Stimulated activated CD4-positive, alpha-beta T cell treated with anti-CD3 and anti-CD28 coated beads, TNF-alpha, amount 100 ng/mL, for 48 hours (primary cell): Measurements from ENCODE around the gene SPACA5.
"Not testable (repeated sequence)": the region's sequence is repeated elsewhere in the genome, so short reads cannot be mapped to it uniquely, and the experiment has no call there.

Experiments
- DNase-seq, 3 donors: peaks; one replicate each; pipeline ENCODE4 v3.0.0-alpha.2; 2020; ENCODE audit warnings: low read depth in 3 of 3

The SPACA5 gene

DNA sequence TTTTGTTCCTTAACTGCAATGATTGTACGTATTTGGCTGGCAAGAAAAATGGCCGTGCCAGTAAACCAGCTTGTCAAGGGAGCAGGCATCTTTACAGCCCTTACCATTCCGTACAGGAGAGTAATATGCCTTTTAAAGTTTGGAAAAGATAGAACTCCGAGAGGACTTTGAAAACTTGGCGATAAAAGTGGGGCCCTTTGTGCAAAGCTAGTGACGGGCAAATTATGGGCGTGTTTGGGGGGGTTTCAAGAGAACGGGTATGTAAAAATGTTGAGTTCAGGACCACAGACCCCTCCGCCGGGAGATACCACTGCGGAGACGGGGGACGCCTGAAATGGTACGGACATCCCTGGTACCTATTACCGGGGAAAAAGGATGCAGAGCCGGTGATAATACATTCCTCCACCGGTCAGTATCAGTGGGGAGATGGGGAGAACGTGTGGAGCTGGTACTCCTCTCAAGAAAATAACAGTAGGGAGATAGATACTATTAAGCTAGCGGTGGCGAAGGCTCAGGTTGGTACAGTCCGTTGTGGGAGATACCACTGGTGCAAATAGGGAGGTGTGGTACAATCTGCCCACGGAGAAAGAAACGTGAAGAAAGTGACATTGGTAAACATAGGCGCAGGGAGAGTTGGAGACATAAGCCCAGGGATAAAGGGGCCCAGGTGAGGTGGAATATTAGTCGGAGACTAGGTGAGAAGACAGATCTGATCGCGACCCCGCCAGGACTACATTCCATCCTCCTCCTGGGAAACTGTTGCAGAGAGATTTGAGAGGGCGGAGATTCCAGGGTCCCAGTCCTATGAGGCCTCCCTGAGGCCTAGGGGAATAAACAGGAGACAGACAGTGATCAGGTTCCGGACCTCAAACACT is 14.5 kb downstream of the SPACA5 start:
- DNase-seq = peak; percentile 50 to 67 (median 52)

DNA sequence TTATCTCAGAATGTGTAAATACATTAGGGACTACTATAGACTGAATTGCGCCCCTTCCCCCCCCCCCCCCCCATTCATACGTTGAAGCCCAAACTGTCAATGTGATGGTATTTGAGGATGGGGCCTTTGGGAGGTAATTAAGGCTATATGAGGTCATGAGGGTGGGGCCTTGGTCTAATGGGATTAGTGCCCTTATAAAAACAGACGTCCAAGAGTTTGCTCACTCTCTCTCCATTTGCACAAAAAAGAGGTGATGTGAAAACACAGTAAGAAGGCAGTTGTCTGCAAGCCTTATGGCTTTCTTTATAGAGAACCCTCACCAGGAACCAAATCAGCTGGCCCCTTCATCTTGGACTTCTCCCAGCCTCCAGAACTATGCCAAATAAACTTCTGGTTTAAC is 15.3 kb downstream of the SPACA5 start:
- no peak for DNase-seq

DNA sequence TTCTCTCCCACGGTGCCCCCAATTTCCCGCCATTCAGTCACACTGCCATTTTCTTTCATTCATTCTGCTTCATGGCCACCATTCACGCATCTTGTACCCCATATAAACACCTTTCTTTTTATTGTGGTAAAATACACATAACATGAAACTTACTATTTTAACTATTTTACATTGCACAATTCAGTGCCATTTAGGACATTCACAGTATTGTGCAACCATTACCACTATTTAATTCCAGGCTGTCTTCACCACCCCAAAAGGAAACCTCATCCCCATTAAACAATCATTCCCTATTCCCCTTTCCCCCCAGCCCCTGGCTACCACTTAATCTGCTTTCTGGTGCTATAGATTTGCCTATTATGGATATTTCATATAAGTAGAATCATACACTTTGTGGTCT is 15.9 kb downstream of the SPACA5 start:
- DNase-seq = no peak

DNA sequence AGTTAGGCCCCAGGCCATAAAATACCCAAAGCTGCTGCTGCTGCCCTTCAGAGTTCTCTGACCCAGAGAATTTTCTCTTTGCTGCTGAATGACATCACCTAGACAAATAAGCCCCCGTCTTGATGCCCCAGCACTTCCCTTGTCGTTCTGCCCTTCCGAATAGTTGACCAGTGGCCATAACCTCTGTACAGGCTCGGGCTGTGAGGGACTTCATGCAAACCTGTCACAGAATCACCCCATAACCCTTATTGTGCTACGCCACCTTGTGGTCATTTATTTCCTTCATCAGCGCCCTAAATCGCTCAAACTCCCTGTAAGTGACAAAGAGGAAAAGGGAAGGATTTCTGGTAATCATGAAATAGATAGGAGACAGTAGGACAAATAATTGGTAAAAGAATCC is 18.8 kb downstream of the SPACA5 start:
- peak in 1 of 3 donors; percentile 4 for DNase-seq

DNA sequence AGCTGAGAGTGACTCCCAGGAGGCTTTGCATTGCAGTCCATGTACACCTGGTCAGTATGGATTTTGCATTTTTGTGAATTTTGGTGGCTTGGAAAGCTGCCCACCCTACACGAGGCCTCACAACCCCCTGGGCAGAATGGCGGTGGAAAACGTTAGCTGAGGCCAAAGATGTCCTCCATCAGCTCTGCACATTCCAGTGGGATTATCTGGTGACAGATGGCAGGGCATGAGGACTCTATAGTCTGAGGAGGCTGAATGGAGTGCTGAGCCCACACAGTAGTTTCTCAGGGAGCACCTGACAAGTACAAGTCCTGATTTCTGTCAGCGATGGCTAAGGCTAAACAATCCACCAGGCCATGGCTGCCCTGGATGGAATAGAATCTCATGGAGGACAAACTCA is 20.8 kb downstream of the SPACA5 start:
- not testable (repeated sequence) for DNase-seq

DNA sequence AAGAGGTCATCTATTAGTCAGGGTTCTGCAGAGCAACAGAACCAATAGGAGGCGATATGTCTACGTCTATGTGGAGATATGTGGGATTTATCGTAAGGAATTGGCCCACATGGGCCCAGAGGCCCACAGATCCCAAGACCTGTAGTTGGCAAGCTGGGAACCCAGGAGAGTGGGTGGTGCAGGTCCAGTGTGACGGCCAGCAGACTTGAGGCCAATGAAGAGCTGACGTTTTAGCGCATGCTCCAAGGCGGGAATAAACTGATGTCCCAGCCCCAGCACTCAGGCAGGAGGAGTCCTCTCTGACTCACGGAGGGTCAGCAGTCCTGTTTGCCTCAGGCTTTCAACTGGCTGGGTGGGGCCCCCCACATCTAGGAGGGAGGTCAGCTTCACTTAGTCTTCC is 21.3 kb downstream of the SPACA5 start:
- no peak for DNase-seq

DNA sequence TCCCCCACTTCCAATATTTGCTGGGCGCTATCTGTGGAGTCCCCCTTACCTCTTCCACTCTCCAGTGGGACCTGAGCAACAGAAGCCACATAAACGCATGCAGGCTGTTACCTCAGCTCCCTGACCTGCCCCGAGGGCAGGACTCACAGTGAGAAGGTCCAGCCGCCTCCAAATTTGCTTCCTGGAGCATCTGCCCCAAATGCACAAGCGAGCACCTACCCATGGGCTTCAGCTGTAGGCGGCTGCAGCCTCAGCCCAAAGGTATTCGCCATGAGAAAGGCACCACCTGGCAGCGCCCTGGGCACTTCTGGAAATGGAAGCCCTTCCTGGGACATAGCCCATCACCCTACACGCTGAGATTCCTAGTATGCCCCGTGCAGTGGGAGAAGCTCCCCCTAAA is 23.4 kb downstream of the SPACA5 start:
- DNase-seq = no peak

DNA sequence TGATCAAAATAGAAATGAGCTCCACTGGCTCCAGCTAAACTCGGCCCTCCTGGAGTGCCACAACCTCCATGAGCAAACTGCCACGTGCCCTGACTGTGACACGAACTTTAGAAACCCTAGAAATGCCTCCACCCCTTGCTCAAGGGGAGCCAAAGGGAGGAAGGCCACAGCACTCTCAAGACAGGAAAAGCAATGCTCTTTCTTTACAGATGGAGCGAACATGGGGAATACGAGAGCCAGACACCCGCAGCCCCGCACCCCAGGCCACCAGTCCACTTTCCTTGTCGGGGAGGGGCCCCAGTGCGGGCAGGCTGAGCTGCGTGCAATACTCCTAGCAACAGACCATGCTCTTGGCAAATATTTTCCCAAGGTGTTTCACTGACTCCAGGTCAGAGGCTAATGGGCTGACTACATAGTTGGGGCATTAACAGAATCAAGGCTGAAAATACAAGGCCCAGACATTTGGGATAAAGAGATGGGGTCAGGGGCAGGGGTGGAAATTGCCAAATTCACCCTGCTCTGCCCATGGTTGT is 23.9 kb downstream of the SPACA5 start:
- DNase-seq = not testable (repeated sequence)

DNA sequence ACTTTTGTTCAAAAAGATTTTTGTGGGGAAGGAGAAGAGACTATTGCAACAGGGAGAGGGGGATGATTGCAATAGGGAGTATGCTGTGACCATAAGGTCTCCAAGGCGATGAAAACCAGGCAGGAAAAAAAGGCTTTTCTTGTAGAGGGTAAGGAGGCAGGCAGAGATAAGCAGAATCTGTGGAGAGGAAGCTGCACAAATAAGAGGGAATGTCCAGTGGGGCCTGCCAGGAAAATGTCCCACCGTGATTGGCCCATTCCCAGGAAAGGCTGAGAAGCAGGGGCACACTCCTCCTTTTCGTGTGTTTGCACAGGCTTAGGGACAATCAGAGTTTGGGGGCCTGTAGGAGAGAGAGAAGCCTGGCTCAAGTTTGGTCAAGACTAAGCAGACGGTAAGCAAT is 29.1 kb downstream of the SPACA5 start:
- no peak for DNase-seq

DNA sequence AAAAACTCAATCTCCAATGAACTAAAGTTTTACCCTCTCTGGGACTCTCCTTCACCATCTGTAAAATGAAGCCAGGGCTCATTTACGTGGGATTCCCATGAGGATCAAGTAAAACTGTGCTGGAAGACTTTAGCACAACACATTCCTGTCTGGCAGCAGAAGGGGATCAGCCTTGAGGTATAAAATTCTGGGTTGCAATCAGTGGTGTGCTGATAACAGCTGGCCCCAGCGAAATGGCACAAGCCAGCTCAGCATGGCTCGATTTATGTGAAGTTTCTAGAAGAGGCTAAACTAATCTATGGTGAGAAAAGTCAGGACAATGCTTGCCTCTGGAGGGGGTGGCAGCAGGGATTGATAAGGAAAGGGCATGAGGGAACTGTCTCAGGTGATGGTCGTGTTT is 36.3 kb downstream of the SPACA5 start:
- DNase-seq = no peak

DNA sequence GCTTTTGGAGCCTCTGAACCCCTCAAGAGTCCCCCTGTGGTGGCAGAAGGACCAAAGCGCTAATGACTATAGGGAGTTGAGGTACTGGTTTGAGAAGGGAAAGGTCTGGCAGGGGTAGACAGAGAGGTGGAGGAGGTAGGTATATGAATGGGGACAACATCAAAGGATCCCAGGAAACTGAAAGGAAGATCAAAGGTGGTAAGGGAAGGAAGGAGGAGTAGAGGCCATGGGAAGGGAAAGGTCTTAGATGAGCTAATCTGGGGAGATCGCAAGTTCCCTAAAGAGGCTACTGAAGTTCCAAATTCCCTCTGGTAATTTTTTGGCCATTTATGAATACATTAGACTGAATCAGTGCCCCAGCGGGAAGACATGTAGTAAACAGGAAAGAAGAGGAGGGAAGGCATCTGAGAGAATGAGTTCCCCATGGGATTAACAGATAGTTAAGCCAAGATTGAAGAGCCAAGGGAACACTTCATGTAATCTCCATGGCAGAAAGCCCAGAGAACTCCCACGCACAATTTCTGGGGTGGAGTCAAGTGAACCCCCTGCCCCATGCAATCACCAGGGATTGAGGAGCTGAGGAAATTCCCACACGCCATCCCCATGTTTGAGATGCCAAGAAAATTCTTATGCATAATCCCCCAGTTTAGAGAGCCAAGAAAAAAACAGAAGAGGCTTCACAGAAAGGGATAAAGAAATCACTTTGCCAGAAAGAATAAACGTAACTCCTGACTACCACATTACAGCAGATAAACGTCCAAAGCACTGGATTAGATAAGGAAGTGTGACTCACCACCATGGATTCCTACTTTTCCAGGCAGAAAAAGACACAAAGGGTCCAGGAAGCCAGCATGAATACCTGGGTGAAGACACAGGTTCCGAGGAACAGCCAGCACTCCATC is 38.9 kb downstream of the SPACA5 start:
- DNase-seq = no peak

DNA sequence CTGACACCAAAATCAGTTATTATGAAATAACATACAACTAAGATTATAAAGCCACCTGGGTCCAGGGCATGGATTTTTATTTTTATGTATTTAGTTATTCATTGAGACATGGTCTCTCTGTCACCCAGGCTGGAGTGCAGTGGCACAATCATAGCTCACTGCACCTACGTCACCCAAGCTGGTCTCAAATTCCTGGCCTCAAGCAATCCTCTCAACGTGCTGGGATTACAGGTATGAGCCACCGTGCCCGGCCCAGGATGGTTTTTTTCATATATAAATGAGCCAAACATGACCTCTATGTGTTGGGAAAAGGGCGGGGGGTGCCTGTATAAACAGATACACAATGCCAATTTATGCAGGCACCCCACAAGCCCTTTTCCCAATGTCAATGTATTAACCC is 40.1 kb downstream of the SPACA5 start:
- DNase-seq = no peak

DNA sequence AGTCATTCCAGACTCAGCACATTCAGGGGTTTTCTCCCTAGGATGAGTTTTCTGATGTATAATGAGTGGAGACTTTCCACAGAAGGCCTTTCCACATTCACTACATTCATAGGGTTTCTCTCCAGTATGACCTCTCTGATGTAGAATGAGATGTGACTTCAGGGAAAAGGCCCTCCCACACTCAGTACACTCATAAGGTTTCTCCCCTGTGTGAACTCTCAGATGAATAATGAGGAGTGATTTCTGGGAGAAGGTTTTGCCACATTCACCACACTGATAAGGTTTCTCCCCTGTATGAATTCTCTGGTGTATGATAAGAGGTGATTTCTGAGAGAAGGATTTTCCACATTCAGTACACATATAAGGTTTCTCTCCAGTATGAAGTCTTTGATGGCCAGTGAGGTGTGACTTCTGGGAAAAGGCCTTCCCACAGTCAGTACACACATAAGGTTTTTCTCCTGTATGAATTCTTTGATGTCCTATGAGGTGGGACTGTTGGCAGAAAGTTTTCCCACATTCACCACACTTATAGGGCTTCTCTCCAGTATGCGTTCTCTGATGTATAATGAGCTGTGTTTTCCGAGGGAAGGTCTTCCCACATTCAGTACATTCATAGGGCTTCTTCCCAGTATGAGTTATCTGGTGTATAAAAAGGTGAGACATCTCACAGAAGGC is 52.0 kb downstream of the SPACA5 start:
- DNase-seq = no peak

DNA sequence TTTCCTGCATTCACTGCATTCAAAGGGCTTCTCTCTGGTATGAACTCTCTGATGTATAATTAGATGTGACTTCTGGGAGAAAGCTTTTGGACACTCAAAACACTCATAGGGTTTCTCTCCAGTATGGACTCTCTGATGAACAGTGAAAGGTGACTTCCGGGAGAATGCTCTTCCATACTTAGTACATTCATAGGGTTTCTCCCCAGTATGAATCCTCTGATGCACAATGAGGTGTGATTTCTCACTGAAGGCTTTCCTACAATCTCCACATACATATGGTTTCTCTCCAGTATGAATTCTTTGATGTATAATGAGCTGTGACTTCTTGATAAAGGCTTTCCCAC is 52.5 kb downstream of the SPACA5 start:
- no peak for DNase-seq
